Smooth muscle cell (in vitro differentiated cells): ENCODE measurements around the gene OR2V2. TPM values are rescaled to one million over a fixed set of nuclear protein-coding genes. Genes with fewer than 3 reads are reported as not detected.

Experiments
- DNase-seq: peaks from one replicate; lab custom pipeline; 2025; ENCODE audit not compliant: unreplicated experiment; lab: John Stamatoyannopoulos, UW
- H2AFZ ChIP-seq: fragments of 200-600 bp; sonication (generic); 2 replicates; pipeline ENCODE4 v1.6.0; 2016; ENCODE audit warnings: antibody characterized with exemption, low read depth, mild to moderate bottlenecking
- H3F3A ChIP-seq: fragments of 200-600 bp; sonication (generic); 2 replicates; pipeline ENCODE4 v1.6.0; 2017; ENCODE audit warnings: antibody characterized with exemption, low read depth
- H3K27ac ChIP-seq: fragments of 200-600 bp; sonication (generic); 2 replicates; pipeline ENCODE4 v1.5.1; 2016; ENCODE audit warnings: low read depth, mild to moderate bottlenecking
- H3K27me3 ChIP-seq: fragments of 200-600 bp; sonication (generic); 2 replicates; pipeline ENCODE4 v1.6.1; 2016; ENCODE audit warnings: low read depth, mild to moderate bottlenecking
- H3K36me3 ChIP-seq: fragments of 200-600 bp; sonication (generic); 2 replicates; pipeline ENCODE4 v1.5.1; 2016; ENCODE audit warnings: low read depth
- H3K4me1 ChIP-seq: fragments of 200-600 bp; sonication (generic); 2 replicates; pipeline ENCODE4 v1.5.1; 2016; ENCODE audit warnings: low read depth
- H3K4me2 ChIP-seq: fragments of 200-600 bp; sonication (generic); 2 replicates; pipeline ENCODE4 v1.6.0; 2016; ENCODE audit warnings: mild to moderate bottlenecking
- H3K4me3 ChIP-seq: fragments of 200-600 bp; sonication (generic); 2 replicates; pipeline ENCODE4 v1.5.1; 2016; ENCODE audit warnings: mild to moderate bottlenecking
- H3K79me2 ChIP-seq: fragments of 200-600 bp; sonication (generic); 2 replicates; pipeline ENCODE4 v1.6.0; 2016; ENCODE audit warnings: low read depth, mild to moderate bottlenecking
- H3K9ac ChIP-seq: fragments of 200-600 bp; sonication (generic); 2 replicates; pipeline ENCODE4 v1.6.0; 2016; ENCODE audit warnings: low read depth
- H3K9me3 ChIP-seq: fragments of 200-600 bp; sonication (generic); replicated peaks from 2 replicates; pipeline ENCODE4 v1.5.1; 2016; ENCODE audit warnings: low read depth
- H4K20me1 ChIP-seq: fragments of 200-600 bp; sonication (generic); 2 replicates; pipeline ENCODE4 v1.6.0; 2016; ENCODE audit warnings: low read depth
- WGBS: methylation state at CpG from one replicate; pipeline ENCODE4 v1.1.7; 2016; ENCODE audit warnings: low lambda C conversion rate; 5-methylcytosine and 5-hydroxymethylcytosine counted together
- polyA plus RNA-seq: library from polyadenylated mRNA; unstranded; fragments of >200 nt; fragmentation: Nextera tagmentation; extraction: Ambion mirVana; gene quantifications from 2 replicates; pipeline ENCODE4 v1.2.1, GENCODE V29; 2016
- total RNA-seq: library from RNA; depleted of rRNA; stranded (reverse); fragments of >200 nt; gene quantifications from 2 replicates; pipeline ENCODE4 v1.2.3, GENCODE V29; 2014
- TF ChIP-seq, protein P1 (sequence below): fragments of 200-600 bp; sonication (generic); IDR thresholded peaks from 2 replicates; pipeline ENCODE4 v1.5.1; 2017; ENCODE audit warnings: borderline replicate concordance, mild to moderate bottlenecking, antibody characterized with exemption; ENCODE audit not compliant: insufficient read depth, poor library complexity, severe bottlenecking

OR2V2 gene
- total and polyA plus RNA-seq, 2 experiments from 2014 or later: not detected

DNA sequence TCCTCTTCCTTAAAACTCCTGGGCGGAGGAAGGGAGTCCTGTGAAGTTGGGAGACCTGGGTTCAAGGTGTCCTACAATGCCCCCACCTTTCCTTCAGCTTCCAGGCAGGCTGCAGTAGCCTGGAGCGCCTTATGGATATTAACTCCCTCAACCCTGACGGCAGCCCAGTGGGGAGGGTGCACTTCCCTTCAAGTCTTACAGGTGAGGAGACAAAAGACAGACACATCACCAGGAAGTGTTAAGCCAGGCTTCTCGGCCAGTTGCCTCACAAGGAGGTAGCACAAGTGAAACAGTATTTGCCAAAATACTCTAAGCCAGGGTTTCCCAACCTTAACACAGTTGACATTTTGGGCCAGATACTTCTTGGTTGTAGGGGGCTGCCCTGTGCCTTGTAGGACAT is 53.4 kb downstream of the OR2V2 start:
- no peak for DNase-seq
- Histone ChIP-seq H4K20me1 (no peaks in the 10 kb centered on the region), H3K27ac (no peak overlapping the region), H3F3A (peaks cover 2% of the 10 kb centered on the region), H3K36me3 (no peaks in the 10 kb centered on the region), H3K4me3 (no peak overlapping the region), H3K27me3 (peaks cover 28% of the 10 kb centered on the region), H3K79me2 (no peaks in the 10 kb centered on the region), H3K9me3 (no peaks in the 10 kb centered on the region), H3K4me1 (no peaks in the 10 kb centered on the region), H3K9ac (no peak overlapping the region), H3K4me2 (no peak overlapping the region), H2AFZ (no peak overlapping the region)
- 43% methylated on average over 4 of the region's 4 CpGs for WGBS
- TF ChIP-seq, protein P1, sequence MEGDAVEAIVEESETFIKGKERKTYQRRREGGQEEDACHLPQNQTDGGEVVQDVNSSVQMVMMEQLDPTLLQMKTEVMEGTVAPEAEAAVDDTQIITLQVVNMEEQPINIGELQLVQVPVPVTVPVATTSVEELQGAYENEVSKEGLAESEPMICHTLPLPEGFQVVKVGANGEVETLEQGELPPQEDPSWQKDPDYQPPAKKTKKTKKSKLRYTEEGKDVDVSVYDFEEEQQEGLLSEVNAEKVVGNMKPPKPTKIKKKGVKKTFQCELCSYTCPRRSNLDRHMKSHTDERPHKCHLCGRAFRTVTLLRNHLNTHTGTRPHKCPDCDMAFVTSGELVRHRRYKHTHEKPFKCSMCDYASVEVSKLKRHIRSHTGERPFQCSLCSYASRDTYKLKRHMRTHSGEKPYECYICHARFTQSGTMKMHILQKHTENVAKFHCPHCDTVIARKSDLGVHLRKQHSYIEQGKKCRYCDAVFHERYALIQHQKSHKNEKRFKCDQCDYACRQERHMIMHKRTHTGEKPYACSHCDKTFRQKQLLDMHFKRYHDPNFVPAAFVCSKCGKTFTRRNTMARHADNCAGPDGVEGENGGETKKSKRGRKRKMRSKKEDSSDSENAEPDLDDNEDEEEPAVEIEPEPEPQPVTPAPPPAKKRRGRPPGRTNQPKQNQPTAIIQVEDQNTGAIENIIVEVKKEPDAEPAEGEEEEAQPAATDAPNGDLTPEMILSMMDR: no peak

DNA sequence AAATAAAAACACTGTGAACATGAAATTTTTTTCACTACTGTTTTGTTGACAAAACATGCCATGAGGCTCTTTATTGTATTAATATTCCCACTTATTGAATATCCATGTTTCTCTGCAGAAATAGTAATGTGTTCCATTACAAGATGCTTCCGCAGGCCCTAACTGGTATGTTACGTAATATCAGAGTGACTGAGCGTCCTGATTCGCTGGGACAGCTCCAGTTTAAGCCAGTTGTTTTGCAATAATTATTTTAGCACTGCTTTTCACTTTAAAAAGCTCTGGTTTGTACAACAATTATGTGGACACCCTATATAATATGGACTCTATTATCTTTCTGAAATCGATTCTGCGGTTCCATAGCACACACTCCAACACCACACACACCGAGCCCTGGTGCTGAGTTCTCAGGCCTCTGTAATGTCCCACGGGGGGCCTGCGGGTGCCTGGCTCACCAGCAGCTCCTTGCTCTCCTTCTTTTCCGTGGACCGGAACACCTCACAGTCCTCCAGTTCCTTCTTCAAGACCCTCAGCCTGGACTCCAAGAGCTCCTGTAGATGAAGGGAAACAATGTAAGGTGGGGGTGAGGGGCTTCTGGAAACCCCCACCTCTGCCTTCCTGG is 55.8 kb downstream of the OR2V2 start:
- Histone ChIP-seq H3K9me3 (no peaks in the 10 kb centered on the region), H3K9ac (no peak overlapping the region), H3K4me1 (no peaks in the 10 kb centered on the region), H3K79me2 (no peaks in the 10 kb centered on the region), H3F3A (peaks cover 12% of the 10 kb centered on the region), H3K4me2 (no peak overlapping the region), H4K20me1 (no peaks in the 10 kb centered on the region), H3K36me3 (no peaks in the 10 kb centered on the region), H2AFZ (no peak overlapping the region), H3K4me3 (no peak overlapping the region), H3K27me3 (peaks cover 28% of the 10 kb centered on the region), H3K27ac (no peak overlapping the region)
- TF ChIP-seq, protein P1: no peak
- DNase-seq: no peak
- 77% methylated on average over 11 of the region's 11 CpGs for WGBS

DNA sequence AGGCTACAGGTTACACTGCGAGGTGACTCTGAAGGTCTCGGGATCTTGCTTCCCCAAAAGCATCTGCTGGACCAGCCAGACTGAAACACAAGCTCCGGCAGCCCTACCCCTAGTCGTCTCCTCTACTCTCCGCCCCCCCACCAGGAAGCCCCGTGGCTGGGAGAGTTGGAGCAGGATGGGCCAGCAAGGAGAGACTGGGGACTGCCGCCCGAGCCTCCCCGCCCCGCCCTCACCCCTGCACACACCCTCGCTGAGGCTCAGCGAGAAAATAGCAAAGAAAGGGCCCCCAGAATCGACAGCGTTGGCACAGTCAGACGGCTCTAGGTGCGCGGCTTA is 56.4 kb downstream of the OR2V2 start:
- Histone ChIP-seq H3K27me3 (peaks cover 28% of the 10 kb centered on the region), H3K4me1 (no peaks in the 10 kb centered on the region), H3K79me2 (no peaks in the 10 kb centered on the region), H3F3A (peaks cover 13% of the 10 kb centered on the region), H3K9me3 (no peaks in the 10 kb centered on the region), H3K36me3 (no peaks in the 10 kb centered on the region), H4K20me1 (no peaks in the 10 kb centered on the region), H2AFZ (peak overlapping the region; percentile 57), H3K4me2 (peak overlapping the region; percentile 88), H3K9ac (no peak overlapping the region), H3K27ac (no peak overlapping the region), H3K4me3 (peak overlapping the region; percentile 55)
- no peak for DNase-seq
- TF ChIP-seq, protein P1: no peak
- 8% methylated on average over 17 of the region's 17 CpGs for WGBS

DNA sequence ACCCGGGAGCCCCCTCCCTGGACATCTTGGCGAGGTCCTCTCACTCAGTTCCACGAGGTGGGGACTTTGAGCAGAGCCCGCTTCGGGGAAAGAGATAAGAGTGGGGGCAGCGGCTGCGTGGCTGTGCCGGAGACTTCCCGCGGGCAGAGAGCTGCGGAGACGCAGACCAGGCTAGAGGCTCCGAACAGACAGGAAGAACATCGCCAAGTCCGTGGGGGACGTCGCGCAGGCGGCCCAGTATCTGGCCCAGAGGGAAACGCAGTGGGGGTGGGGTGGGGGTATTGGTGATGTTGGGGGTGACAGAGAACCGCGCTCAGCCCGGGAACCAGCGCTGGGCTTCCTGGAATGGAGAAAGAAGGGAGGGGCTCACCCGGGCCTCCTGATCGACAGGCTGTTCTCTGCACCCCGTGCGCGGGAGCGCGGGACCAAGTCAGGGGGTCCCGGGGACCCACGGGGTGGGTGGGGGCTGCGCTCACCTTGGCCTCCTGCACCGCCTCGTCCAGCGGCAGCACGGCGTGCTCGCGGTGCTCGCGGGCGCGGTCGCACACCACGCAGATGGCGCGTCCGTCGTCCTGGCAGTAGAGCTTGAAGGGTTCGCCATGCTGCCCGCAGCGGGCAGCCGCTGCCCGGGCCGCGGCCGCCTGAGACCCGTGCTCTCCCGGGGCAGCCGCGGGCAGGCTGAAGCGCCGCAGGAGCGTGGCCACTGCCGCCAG is 56.9 kb downstream of the OR2V2 start:
- Histone ChIP-seq H3K27me3 (peaks cover 28% of the 10 kb centered on the region), H4K20me1 (no peaks in the 10 kb centered on the region), H3K4me1 (no peaks in the 10 kb centered on the region), H3K9ac (no peak overlapping the region), H3K4me2 (peak overlapping the region; percentile 88), H3K79me2 (no peaks in the 10 kb centered on the region), H3K36me3 (no peaks in the 10 kb centered on the region), H3F3A (peaks cover 13% of the 10 kb centered on the region), H3K9me3 (no peaks in the 10 kb centered on the region), H3K27ac (no peak overlapping the region), H3K4me3 (peak overlapping the region; percentile 55), H2AFZ (peak overlapping the region; percentile 57)
- no peak for DNase-seq
- 2% methylated on average over 52 of the region's 67 CpGs for WGBS
- TF ChIP-seq, protein P1: no peak
